HepG2 (cell line): ENCODE results near the gene PAX4. TPM values are rescaled to one million over a fixed set of nuclear protein-coding genes. Genes with fewer than 3 reads are reported as not detected.

Experiments used
- ADNP ChIP-seq: sonication (generic); formaldehyde crosslinking; IDR thresholded peaks from 2 replicates; pipeline ENCODE4 v1.4.0; 2020; ENCODE audit warnings: missing genetic modification reagents
- ATF7-NPFF ChIP-seq: sonication (generic); formaldehyde crosslinking; IDR thresholded peaks from 2 replicates; pipeline ENCODE4 v1.8.1; 2023; ENCODE audit warnings: mild to moderate bottlenecking, low read depth, missing genetic modification reagents, moderate library complexity
- ATRX ChIP-seq: sonication (generic); formaldehyde crosslinking; IDR thresholded peaks from 2 replicates; pipeline ENCODE4 v1.4.0; 2020; ENCODE audit warnings: missing genetic modification reagents, borderline replicate concordance
- BORCS8-MEF2B ChIP-seq: sonication (generic); formaldehyde crosslinking; IDR thresholded peaks from 2 replicates; pipeline ENCODE4 v1.8.0; 2022; ENCODE audit warnings: mild to moderate bottlenecking, missing genetic modification reagents
- BRCA1 ChIP-seq: sonication (generic); formaldehyde crosslinking; IDR thresholded peaks from 2 replicates; pipeline ENCODE4 v1.4.0; 2020; ENCODE audit warnings: missing genetic modification reagents
- CAMTA2 ChIP-seq: sonication (generic); formaldehyde crosslinking; IDR thresholded peaks from 2 replicates; pipeline ENCODE4 v1.4.0; 2020; ENCODE audit warnings: mild to moderate bottlenecking, missing genetic modification reagents, borderline replicate concordance
- DNMT1 ChIP-seq: sonication (generic); formaldehyde crosslinking; IDR thresholded peaks from 2 replicates; pipeline ENCODE4 v1.5.1; 2020; ENCODE audit warnings: mild to moderate bottlenecking, missing genetic modification reagents
- FOXC1 ChIP-seq: sonication (generic); formaldehyde crosslinking; IDR thresholded peaks from 2 replicates; pipeline ENCODE4 v1.8.0; 2022; ENCODE audit warnings: mild to moderate bottlenecking, missing genetic modification reagents, borderline replicate concordance
- GFI1 ChIP-seq: sonication (generic); formaldehyde crosslinking; IDR thresholded peaks from 2 replicates; pipeline ENCODE4 v1.5.0; 2020; ENCODE audit warnings: missing genetic modification reagents, mild to moderate bottlenecking, borderline replicate concordance
- KAT7 ChIP-seq: IDR thresholded peaks from 2 replicates; pipeline ENCODE4 v1.6.1; 2018; ENCODE audit warnings: borderline replicate concordance, missing compliant biosample characterization
- MEIS2 ChIP-seq: sonication (generic); formaldehyde crosslinking; IDR thresholded peaks from 2 replicates; pipeline ENCODE4 v1.9.0; 2021; ENCODE audit warnings: mild to moderate bottlenecking, missing genetic modification reagents
- NFIB ChIP-seq: sonication (generic); formaldehyde crosslinking; IDR thresholded peaks from 2 replicates; pipeline ENCODE4 v1.9.0; 2021; ENCODE audit warnings: missing genetic modification reagents, mild to moderate bottlenecking, borderline replicate concordance
- NFKBIZ ChIP-seq: IDR thresholded peaks from 2 replicates; pipeline ENCODE4 v1.6.1; 2018; ENCODE audit warnings: missing genetic modification reagents, missing compliant biosample characterization
- RFXANK ChIP-seq: IDR thresholded peaks from 2 replicates; pipeline ENCODE4 v1.6.1; 2016
- THYN1 ChIP-seq: sonication (generic); formaldehyde crosslinking; IDR thresholded peaks from 2 replicates; pipeline ENCODE4 v1.8.1; 2023; ENCODE audit warnings: low read depth, mild to moderate bottlenecking, moderate library complexity, missing genetic modification reagents, borderline replicate concordance
- TMF1 ChIP-seq: sonication (generic); formaldehyde crosslinking; IDR thresholded peaks from 2 replicates; pipeline ENCODE4 v1.8.1; 2022; ENCODE audit warnings: low read depth, missing genetic modification reagents
- TOPORS ChIP-seq: sonication (generic); formaldehyde crosslinking; IDR thresholded peaks from 2 replicates; pipeline ENCODE4 v1.8.0; 2023; ENCODE audit warnings: mild to moderate bottlenecking, missing genetic modification reagents
- ZC3H13 ChIP-seq: sonication (generic); formaldehyde crosslinking; IDR thresholded peaks from 2 replicates; pipeline ENCODE4 v1.8.1; 2023; ENCODE audit warnings: mild to moderate bottlenecking, missing genetic modification reagents, moderate library complexity
- ZFP90 ChIP-seq: sonication (generic); formaldehyde crosslinking; IDR thresholded peaks from 2 replicates; pipeline ENCODE4 v1.8.0; 2022; ENCODE audit warnings: missing genetic modification reagents, mild to moderate bottlenecking, inconsistent platforms, borderline replicate concordance
- ZSCAN31 ChIP-seq: sonication (generic); formaldehyde crosslinking; IDR thresholded peaks from 2 replicates; pipeline ENCODE4 v1.5.0; 2020; ENCODE audit warnings: low read depth, mild to moderate bottlenecking, missing genetic modification reagents
- polyA plus RNA-seq, 8 experiments: library from polyadenylated mRNA; depleted of rRNA in 3 of 8; stranded (reverse) in 7 of 8; unstranded in 1 of 8; fragments of >200 nt; fragmentation: Illumina TruSeq in 4 of 8; extraction: Trizol in 4 of 8; gene quantifications; 2 replicates each; pipeline versions ENCODE4 v1.2.1 to v1.2.3, GENCODE V29; 2011 to 2016; ENCODE audit warnings: low read depth in 4 of 8, missing spikeins in 1 of 8, mixed read lengths in 1 of 8; ENCODE audit not compliant: insufficient read depth in 1 of 8
- total RNA-seq, 5 experiments: library from RNA; depleted of rRNA; stranded (reverse); fragments of >200 nt; fragmentation: Illumina TruSeq; extraction: Trizol; gene quantifications; 2 replicates each; pipeline ENCODE4 v1.2.3, GENCODE V29; 2016; ENCODE audit warnings: low read depth in 1 of 5
- TF ChIP-seq, protein P1 (sequence below), 2 experiments: sonication (generic) in 1 of 2; formaldehyde crosslinking in 1 of 2; IDR thresholded peaks; 2 replicates each; pipeline versions ENCODE4 v1.6.1 to v1.9.0; 2014 to 2022; ENCODE audit warnings: antibody characterized with exemption in 1 of 2, borderline replicate concordance in 1 of 2, inconsistent platforms in 1 of 2, low read depth in 1 of 2, missing genetic modification reagents in 1 of 2
- TF ChIP-seq, protein P2 (sequence below): sonication (generic); formaldehyde crosslinking; IDR thresholded peaks from 2 replicates; pipeline ENCODE4 v1.4.0; 2020; ENCODE audit warnings: missing genetic modification reagents

Gene PAX4
- total and polyA plus RNA-seq, 2 of the 13 experiments (the other 11 are each of a cell fraction or from before 2014, with no cell fraction given), result not detected

DNA sequence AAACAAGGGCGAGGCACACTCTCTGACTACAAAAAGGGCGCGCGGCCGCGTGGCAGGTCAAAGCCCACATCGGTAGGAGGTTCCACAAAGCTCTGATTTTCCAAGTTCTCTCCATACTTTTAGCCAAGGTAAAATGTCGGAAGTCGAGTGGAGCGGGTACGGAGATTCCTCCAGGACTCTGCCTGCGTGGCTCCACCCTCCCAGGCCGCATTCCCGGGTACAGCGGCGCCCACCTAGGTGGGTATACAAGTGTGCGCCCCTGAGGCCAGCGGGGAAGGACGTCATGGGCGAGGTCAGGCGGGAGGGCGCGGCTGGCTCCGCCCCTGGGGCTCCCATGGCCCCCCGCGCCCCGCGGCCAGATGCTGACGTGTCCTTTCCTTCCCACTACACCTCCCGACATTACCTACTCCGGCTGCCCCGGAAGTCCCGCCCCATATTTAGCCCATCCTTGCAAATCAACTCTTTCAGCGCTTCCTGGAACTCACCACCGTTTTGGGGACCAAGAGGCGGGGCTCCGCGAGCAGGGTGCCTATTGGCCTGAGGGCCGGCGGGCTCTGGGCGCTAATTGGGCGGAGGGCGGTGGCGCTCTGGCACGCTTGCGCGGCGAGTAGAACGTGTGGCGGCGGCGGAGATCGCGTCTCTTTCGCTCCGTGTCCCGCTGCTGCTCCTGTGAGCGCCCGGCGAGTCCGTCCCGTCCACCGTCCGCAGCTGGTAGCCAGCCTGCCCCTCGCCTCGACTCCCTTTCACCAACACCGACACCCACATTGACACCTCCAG is 33.8 kb upstream of the PAX4 start, which contains the start of gene SND1 (continued):
- TF ChIP-seq, protein P1, sequence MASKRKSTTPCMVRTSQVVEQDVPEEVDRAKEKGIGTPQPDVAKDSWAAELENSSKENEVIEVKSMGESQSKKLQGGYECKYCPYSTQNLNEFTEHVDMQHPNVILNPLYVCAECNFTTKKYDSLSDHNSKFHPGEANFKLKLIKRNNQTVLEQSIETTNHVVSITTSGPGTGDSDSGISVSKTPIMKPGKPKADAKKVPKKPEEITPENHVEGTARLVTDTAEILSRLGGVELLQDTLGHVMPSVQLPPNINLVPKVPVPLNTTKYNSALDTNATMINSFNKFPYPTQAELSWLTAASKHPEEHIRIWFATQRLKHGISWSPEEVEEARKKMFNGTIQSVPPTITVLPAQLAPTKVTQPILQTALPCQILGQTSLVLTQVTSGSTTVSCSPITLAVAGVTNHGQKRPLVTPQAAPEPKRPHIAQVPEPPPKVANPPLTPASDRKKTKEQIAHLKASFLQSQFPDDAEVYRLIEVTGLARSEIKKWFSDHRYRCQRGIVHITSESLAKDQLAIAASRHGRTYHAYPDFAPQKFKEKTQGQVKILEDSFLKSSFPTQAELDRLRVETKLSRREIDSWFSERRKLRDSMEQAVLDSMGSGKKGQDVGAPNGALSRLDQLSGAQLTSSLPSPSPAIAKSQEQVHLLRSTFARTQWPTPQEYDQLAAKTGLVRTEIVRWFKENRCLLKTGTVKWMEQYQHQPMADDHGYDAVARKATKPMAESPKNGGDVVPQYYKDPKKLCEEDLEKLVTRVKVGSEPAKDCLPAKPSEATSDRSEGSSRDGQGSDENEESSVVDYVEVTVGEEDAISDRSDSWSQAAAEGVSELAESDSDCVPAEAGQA (IDR thresholded peaks at IDR 0.05; ENCODE audit: low read depth), result peak; percentile 77; the same call in 1 of the 2 replicates
- TF ChIP-seq, protein P1 (CRISPR knock-in tag; IDR thresholded peaks at IDR 0.05; ENCODE audit: borderline replicate concordance), result 0 out of 2 replicates have a peak, but pooled peaks have one; percentile 51
- TF ChIP-seq RFXANK (CRISPR knock-in tag) (no peak), MEIS2 (CRISPR knock-in tag) (no peak), ZFP90 (no peak), TMF1 (CRISPR knock-in tag) (0 out of 2 replicates have a peak, but pooled peaks have one; percentile 8), ZSCAN31 (CRISPR knock-in tag) (peak; percentile 63), KAT7 (CRISPR knock-in tag) (no peak; the same call in 1 of the 2 replicates), ATF7-NPFF (CRISPR knock-in tag) (peak; percentile 60; the same call in 1 of the 2 replicates), BRCA1 (CRISPR knock-in tag) (peak; percentile 46; the same call in 1 of the 2 replicates), THYN1 (CRISPR knock-in tag) (no peak), ATRX (CRISPR knock-in tag) (no peak), FOXC1 (CRISPR knock-in tag) (no peak; the same call in 1 of the 2 replicates), GFI1 (CRISPR knock-in tag) (peak; percentile 59; the same call in 1 of the 2 replicates), NFIB (CRISPR knock-in tag) (no peak), ZC3H13 (peak; percentile 77), ADNP (CRISPR knock-in tag) (no peak), TOPORS (CRISPR knock-in tag) (no peak; the same call in 1 of the 2 replicates), BORCS8-MEF2B (peak; percentile 44; the same call in 1 of the 2 replicates), NFKBIZ (CRISPR knock-in tag) (0 out of 2 replicates have a peak, but pooled peaks have one; percentile 55), CAMTA2 (CRISPR knock-in tag) (no peak), DNMT1 (CRISPR knock-in tag) (no peak; the same call in 1 of the 2 replicates)
- TF ChIP-seq, protein P2, sequence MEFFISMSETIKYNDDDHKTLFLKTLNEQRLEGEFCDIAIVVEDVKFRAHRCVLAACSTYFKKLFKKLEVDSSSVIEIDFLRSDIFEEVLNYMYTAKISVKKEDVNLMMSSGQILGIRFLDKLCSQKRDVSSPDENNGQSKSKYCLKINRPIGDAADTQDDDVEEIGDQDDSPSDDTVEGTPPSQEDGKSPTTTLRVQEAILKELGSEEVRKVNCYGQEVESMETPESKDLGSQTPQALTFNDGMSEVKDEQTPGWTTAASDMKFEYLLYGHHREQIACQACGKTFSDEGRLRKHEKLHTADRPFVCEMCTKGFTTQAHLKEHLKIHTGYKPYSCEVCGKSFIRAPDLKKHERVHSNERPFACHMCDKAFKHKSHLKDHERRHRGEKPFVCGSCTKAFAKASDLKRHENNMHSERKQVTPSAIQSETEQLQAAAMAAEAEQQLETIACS (CRISPR knock-in tag), result no peak
